H1 (cell line): ENCODE results near the gene DUSP18. TPM values are rescaled to one million over a fixed set of nuclear protein-coding genes. Genes with fewer than 3 reads are reported as not detected.

Experiments
- CTCF ChIA-PET: fragments of 300-600 bp; sonication (Branson Sonifier 250); formaldehyde crosslinking; loops from one replicate; lab custom pipeline; 2021; ENCODE audit not compliant: partially characterized antibody; lab: Charles Lee
- POLR2A ChIA-PET: fragments of 300-600 bp; sonication (Branson Sonifier 250); formaldehyde crosslinking; loops from one replicate; lab custom pipeline; 2021; ENCODE audit warnings: inconsistent platforms; ENCODE audit not compliant: partially characterized antibody; lab: Charles Lee
- DNase-seq, 2 experiments: peaks; one replicate each; pipeline versions ENCODE4 v3.0.0 to v3.0.0-alpha.2; 2010 to 2022; ENCODE audit warnings: low spot score in 2 of 2, low read depth in 1 of 2, mixed read lengths in 1 of 2
- FAIRE-seq: peaks from 2 replicates; lab custom pipeline; 2011; peaks lifted over from hg19 to GRCh38; lab: Jason Lieb, UNC
- H2AFZ ChIP-seq: 2 replicates; pipeline ENCODE4 v1.8.1; 2012; ENCODE audit warnings: low read length, inconsistent platforms
- H2AK5ac ChIP-seq: 2 replicates; pipeline ENCODE4 v1.6.1; 2013; ENCODE audit warnings: low read depth, low read length
- H2BK120ac ChIP-seq: replicated peaks from 2 replicates; pipeline ENCODE3; 2013; ENCODE audit warnings: low read depth, low read length, inconsistent platforms
- H2BK12ac ChIP-seq: 2 replicates; pipeline ENCODE4 v1.6.1; 2013; ENCODE audit warnings: low read depth, low read length
- H2BK15ac ChIP-seq: 2 replicates; pipeline ENCODE4 v1.6.1; 2013; ENCODE audit warnings: low read length
- H2BK20ac ChIP-seq: 2 replicates; pipeline ENCODE4 v1.6.1; 2013; ENCODE audit warnings: low read length
- H2BK5ac ChIP-seq: 2 replicates; pipeline ENCODE4 v1.6.1; 2013; ENCODE audit warnings: low read depth, low read length
- H3K14ac ChIP-seq: 2 replicates; pipeline ENCODE4 v1.6.1; 2013; ENCODE audit warnings: inconsistent platforms; ENCODE audit not compliant: insufficient read length
- H3K18ac ChIP-seq: 2 replicates; pipeline ENCODE4 v1.6.1; 2013; ENCODE audit warnings: low read length; ENCODE audit errors: extremely low read depth
- H3K23ac ChIP-seq: 2 replicates; pipeline ENCODE4 v1.6.1; 2013; ENCODE audit warnings: inconsistent platforms; ENCODE audit not compliant: insufficient read length
- H3K23me2 ChIP-seq: 2 replicates; pipeline ENCODE4 v1.6.1; 2013; ENCODE audit warnings: low read depth, low read length
- H3K27ac ChIP-seq: 2 replicates; pipeline ENCODE4 v1.6.1; 2011; ENCODE audit warnings: low read depth, low read length, inconsistent platforms
- H3K27me3 ChIP-seq, 4 experiments: replicated peaks in 1 of 4; 1 replicate in 1 of 4; 2 replicates in 3 of 4; pipeline versions ENCODE4 v1.6.1 to v1.8.1; 2011 to 2013; ENCODE audit warnings: low read length in 3 of 4, mild to moderate bottlenecking in 3 of 4, inconsistent platforms in 2 of 4, mixed read lengths in 2 of 4, moderate library complexity in 1 of 4; ENCODE audit not compliant: control insufficient read depth in 3 of 4, insufficient read depth in 3 of 4; ENCODE audit errors: extremely low read depth in 1 of 4
- H3K36me3 ChIP-seq, 4 experiments: 2 replicates each; pipeline versions ENCODE4 v1.6.1 to v1.8.1; 2011 to 2013; ENCODE audit warnings: mild to moderate bottlenecking in 4 of 4, low read length in 3 of 4, moderate library complexity in 2 of 4, control low read depth in 1 of 4, inconsistent platforms in 1 of 4; ENCODE audit not compliant: insufficient read depth in 4 of 4, control insufficient read depth in 2 of 4
- H3K4ac ChIP-seq: replicated peaks from 2 replicates; pipeline ENCODE3; 2013; ENCODE audit warnings: low read length, low read depth, mixed read lengths, inconsistent platforms; ENCODE audit not compliant: insufficient read length
- H3K4me1 ChIP-seq, 4 experiments: replicated peaks in 1 of 4; 1 replicate in 1 of 4; 2 replicates in 3 of 4; pipeline versions ENCODE4 v1.6.1 to v1.8.1; 2011 to 2013; ENCODE audit warnings: low read length in 3 of 4, inconsistent platforms in 2 of 4, mixed read lengths in 1 of 4; ENCODE audit not compliant: insufficient read depth in 4 of 4, control insufficient read depth in 3 of 4
- H3K4me2 ChIP-seq, 2 experiments: 2 replicates each; pipeline versions ENCODE4 v1.6.1 to v1.8.1; 2011 to 2013; ENCODE audit warnings: low read depth in 2 of 2, low read length in 2 of 2, control low read depth in 1 of 2, inconsistent platforms in 1 of 2, mild to moderate bottlenecking in 1 of 2; ENCODE audit not compliant: insufficient read depth in 1 of 2
- H3K4me3 ChIP-seq, 4 experiments: fragments of 200-600, 300-600 bp in 1 of 4; sonication (generic), shearing (Covaris generic), sonication (Bioruptor Twin) in 1 of 4; 2 replicates each; pipeline versions ENCODE4 v1.5.1 to v1.8.1; 2011 to 2016; ENCODE audit warnings: low read length in 4 of 4, low read depth in 3 of 4, control low read depth in 2 of 4, inconsistent platforms in 2 of 4, mild to moderate bottlenecking in 2 of 4, mixed read lengths in 1 of 4, moderate library complexity in 1 of 4; ENCODE audit not compliant: insufficient read depth in 2 of 4; ENCODE audit errors: extremely low read depth in 1 of 4
- H3K56ac ChIP-seq: replicated peaks from 2 replicates; pipeline ENCODE3; 2013; ENCODE audit warnings: low read depth, mild to moderate bottlenecking, mixed read lengths, low read length, inconsistent platforms; ENCODE audit not compliant: insufficient read length
- H3K79me1 ChIP-seq: 2 replicates; pipeline ENCODE4 v1.6.1; 2013; ENCODE audit warnings: low read depth, low read length, control low read depth
- H3K79me2 ChIP-seq, 2 experiments: 2 replicates each; pipeline versions ENCODE4 v1.6.1 to v1.8.1; 2012 to 2013; ENCODE audit warnings: low read length in 2 of 2, mild to moderate bottlenecking in 2 of 2, inconsistent platforms in 1 of 2; ENCODE audit not compliant: insufficient read depth in 2 of 2, control insufficient read depth in 1 of 2
- H3K9ac ChIP-seq, 4 experiments: replicated peaks in 1 of 4; 1 replicate in 1 of 4; 2 replicates in 3 of 4; pipeline versions ENCODE4 v1.6.1 to v1.8.1; 2011 to 2013; ENCODE audit warnings: low read depth in 3 of 4, low read length in 3 of 4, control low read depth in 2 of 4, mild to moderate bottlenecking in 2 of 4, moderate library complexity in 2 of 4, inconsistent platforms in 1 of 4; ENCODE audit errors: extremely low read depth in 1 of 4
- H3K9me3 ChIP-seq, 2 experiments: 2 replicates each; pipeline versions ENCODE4 v1.6.1 to v1.8.1; 2012 to 2013; ENCODE audit warnings: mild to moderate bottlenecking in 2 of 2, moderate library complexity in 2 of 2, control low read depth in 1 of 2, inconsistent platforms in 1 of 2, low read depth in 1 of 2, low read length in 1 of 2, mixed read lengths in 1 of 2; ENCODE audit not compliant: insufficient read depth in 2 of 2
- H4K20me1 ChIP-seq, 2 experiments: replicated peaks in 1 of 2; 2 replicates each; pipeline versions ENCODE3 to v1.8.1; 2011 to 2013; ENCODE audit warnings: inconsistent platforms in 2 of 2, low read length in 2 of 2, mild to moderate bottlenecking in 1 of 2; ENCODE audit not compliant: insufficient read depth in 2 of 2, control insufficient read depth in 1 of 2
- H4K5ac ChIP-seq: 2 replicates; pipeline ENCODE4 v1.6.1; 2013; ENCODE audit warnings: low read length, low read depth, mixed read lengths, inconsistent platforms; ENCODE audit not compliant: insufficient read length
- H4K8ac ChIP-seq: 2 replicates; pipeline ENCODE4 v1.8.0; 2013; ENCODE audit warnings: mild to moderate bottlenecking, moderate library complexity, low read length, inconsistent platforms; ENCODE audit not compliant: insufficient read depth; ENCODE audit errors: extremely low read depth
- H4K91ac ChIP-seq: replicated peaks from 2 replicates; pipeline ENCODE3; 2013; ENCODE audit warnings: low read length, mixed read lengths, inconsistent platforms; ENCODE audit not compliant: insufficient read length
- ASH2L ChIP-seq: fragments of 200-600, 300-600 bp; sonication (generic); IDR thresholded peaks from one replicate; pipeline ENCODE4 v1.7.1; 2017; ENCODE audit warnings: low read length
- JUND ChIP-seq: IDR thresholded peaks from 2 replicates; pipeline ENCODE4 v1.6.1; 2011; ENCODE audit warnings: mild to moderate bottlenecking, improper control_type of control experiment, low read length
- MAFK ChIP-seq: IDR thresholded peaks from 2 replicates; pipeline ENCODE4 v1.6.1; 2012; ENCODE audit warnings: low read depth, mild to moderate bottlenecking, improper control_type of control experiment, low read length
- SAP30 ChIP-seq: fragments of 300-600 bp; sonication (generic); IDR thresholded peaks from 2 replicates; pipeline ENCODE4 v1.7.1; 2012; ENCODE audit warnings: low read length, moderate library complexity, mild to moderate bottlenecking, inconsistent platforms; ENCODE audit not compliant: insufficient read depth, insufficient replicate concordance
- SP2 ChIP-seq: IDR thresholded peaks from 2 replicates; pipeline ENCODE4 v1.6.1; 2012; ENCODE audit warnings: mild to moderate bottlenecking, low read length, inconsistent platforms
- SRF ChIP-seq: IDR thresholded peaks from 2 replicates; pipeline ENCODE4 v1.6.1; 2011; ENCODE audit warnings: mild to moderate bottlenecking, low read depth, low read length, moderate library complexity
- TAF1 ChIP-seq: IDR thresholded peaks from 2 replicates; pipeline ENCODE4 v1.6.1; 2011; ENCODE audit warnings: mild to moderate bottlenecking, low read depth, low read length
- WGBS, 2 experiments: shearing (Covaris generic) in 1 of 2; methylation state at CpG; one replicate each; pipeline versions ENCODE4 v1.1.6 to v1.1.7; 2013 to 2015; ENCODE audit warnings: low lambda C conversion rate in 2 of 2, mixed read lengths in 2 of 2, inconsistent platforms in 1 of 2, low coverage in 1 of 2, missing lambda C conversion rate in 1 of 2; ENCODE audit not compliant: insufficient replicate concordance in 2 of 2, insufficient coverage in 1 of 2, insufficient read length in 1 of 2; ENCODE audit errors: extremely low coverage in 1 of 2, missing lambda C conversion rate in 1 of 2; 5-methylcytosine and 5-hydroxymethylcytosine counted together
- polyA plus RNA-seq, 7 experiments: library from polyadenylated mRNA; depleted of rRNA in 3 of 7; stranded (reverse) in 5 of 7; unstranded in 2 of 7; fragments of >200 nt in 5 of 7; fragments of 200-250 nt in 2 of 7; gene quantifications; 1 replicate in 5 of 7; 2 replicates in 1 of 7; 4 replicates in 1 of 7; pipeline versions ENCODE4 v1.2.1 to v1.2.3, GENCODE V29; 2011 to 2013; ENCODE audit warnings: missing spikeins in 2 of 7, mixed read lengths in 2 of 7
- total RNA-seq: library from RNA; stranded (reverse); fragmentation: NEBNext Ultra II Directional; extraction: Animal tissue kit (Norgen Biotek cat#: 25700); gene quantifications from 2 replicates; pipeline ENCODE4 v1.2.1, GENCODE V29; 2021

The DUSP18 gene
- total and polyA plus RNA-seq, 2 of the 8 experiments (the other 6 are each of a cell fraction or from before 2014, with no cell fraction given): 2.6 to 7.3 TPM

DNA sequence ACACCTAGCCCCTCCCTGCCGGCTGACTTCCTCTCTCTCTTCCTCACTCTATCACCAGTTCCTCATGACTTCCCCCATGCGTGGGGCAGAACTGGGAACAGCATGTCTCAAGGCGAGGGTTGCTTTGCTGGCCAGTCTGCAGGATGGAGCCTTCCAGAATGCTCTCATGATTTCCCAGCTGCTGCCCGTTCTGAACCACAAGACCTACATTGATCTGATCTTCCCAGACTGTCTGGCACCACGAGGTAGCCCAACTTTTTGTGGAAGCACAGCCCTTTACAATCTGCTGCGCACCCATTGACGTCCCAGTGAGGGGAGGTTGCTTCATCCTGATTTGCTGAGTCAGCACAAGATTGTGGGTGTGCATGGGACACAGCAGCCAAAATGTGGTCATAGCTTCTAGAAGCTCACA is 52.1 kb downstream of the DUSP18 start:
- Histone ChIP-seq H3K4me3 (no peak overlapping the region), H2AFZ (no peak overlapping the region), H3K23ac (no peak overlapping the region), H3K79me2 (no peaks in the 10 kb centered on the region), H4K8ac (no peak overlapping the region), H3K27ac (no peak overlapping the region), H3K14ac (no peak overlapping the region), H3K23me2 (no peaks in the 10 kb centered on the region), H3K18ac (no peak overlapping the region), H4K20me1 (peaks cover 2 to 5% of the 10 kb centered on the region in 2 experiments), H2BK120ac (no peak overlapping the region), H4K5ac (no peak overlapping the region), H3K4me1 (no peaks in the 10 kb centered on the region), H3K36me3 (peaks cover 10 to 70% (median 53%) of the 10 kb centered on the region in 4 experiments; a peak in 7 of 8 replicates), H2BK20ac (no peak overlapping the region), H3K27me3 (no peaks in the 10 kb centered on the region), H2BK15ac (no peak overlapping the region), H2BK12ac (no peak overlapping the region), H3K79me1 (no peaks in the 10 kb centered on the region; the same call in 1 of the 2 replicates), H3K4me2 (no peak overlapping the region)
- 93% methylated on average over 7 of the region's 7 CpGs; no CpG with 5 or more reads in 1 of the 2 experiments for WGBS, 2 experiments
- FAIRE-seq: no peak
- POLR2A ChIA-PET: interaction anchor here (0.9 kb wide), 1 partner anchor 11 kb away, joined by 4 read pairs; no protein-coding TSS in a partner anchor
- TF ChIP-seq SRF: no peak
- no peak for TF ChIP-seq SAP30
- no peak for TF ChIP-seq JUND
- TF ChIP-seq MAFK: peak; percentile 97
- TF ChIP-seq TAF1: no peak
- TF ChIP-seq ASH2L: no peak
- TF ChIP-seq SP2: no peak
- TF ChIP-seq, all 59 proteins: peak for 1
- CTCF ChIA-PET: interaction anchor here (0.5 to 1.5 kb wide), 4 partner anchors 10 to 208 kb away, joined by 3 to 5 read pairs (median 4); partner anchors contain the start of gene SLC35E4
- DNase-seq: no peak
- H3K4ac ChIP-seq: no peak overlapping the region
- H3K56ac ChIP-seq: no peak overlapping the region
- H2AK5ac ChIP-seq: no peak overlapping the region
- H3K9me3 ChIP-seq: no peaks in the 10 kb centered on the region
- no peak overlapping the region for H3K9ac ChIP-seq
- no peak overlapping the region for H4K91ac ChIP-seq
- H2BK5ac ChIP-seq: no peak overlapping the region
